Activated naive CD4-positive, alpha-beta T cell treated with anti-CD3 and anti-CD28 coated beads, Interleukin-2, amount 10 ng/mL, durations not matched to agents 7 days and 5 days (primary cell): ENCODE measurements around the gene USH2A.

Source experiments
- CTCF ChIA-PET: fragments of 350-600 bp; sonication (Branson Sonifier 250); formaldehyde crosslinking; loops from one replicate; lab custom pipeline; 2021; ENCODE audit warnings: antibody characterized with exemption; lab: Charles Lee
- DNase-seq: peaks from one replicate; pipeline ENCODE4 v3.0.0-alpha.2; 2020
- H3K27ac Mint-ChIP-seq: one replicate; pipeline ENCODE4 v1.8.0; 2021; ENCODE audit warnings: mild to moderate bottlenecking, moderate library complexity, mixed read lengths
- H3K27me3 Mint-ChIP-seq: one replicate; pipeline ENCODE4 v1.8.0; 2021; ENCODE audit warnings: mild to moderate bottlenecking, mixed read lengths
- H3K36me3 Mint-ChIP-seq: one replicate; pipeline ENCODE4 v1.8.0; 2021; ENCODE audit warnings: mixed read lengths
- H3K4me1 Mint-ChIP-seq: one replicate; pipeline ENCODE4 v1.8.0; 2021; ENCODE audit warnings: mixed read lengths
- H3K4me3 Mint-ChIP-seq: one replicate; pipeline ENCODE4 v1.8.0; 2021; ENCODE audit warnings: mild to moderate bottlenecking, moderate library complexity, mixed read lengths
- H3K9me3 Mint-ChIP-seq: one replicate; pipeline ENCODE4 v1.8.0; 2021; ENCODE audit warnings: mixed read lengths

The USH2A gene

GRCh38 chr1:215889871-215890270, 533.4 kb downstream of the USH2A start:
- DNase-seq = no peak
- Mint-ChIP-seq H3K4me3 (no peak overlapping the region), H3K27ac (no peak overlapping the region), H3K9me3 (no peaks in the 10 kb centered on the region), H3K4me1 (no peaks in the 10 kb centered on the region), H3K36me3 (no peaks in the 10 kb centered on the region), H3K27me3 (no peaks in the 10 kb centered on the region)
- CTCF ChIA-PET = no interaction called here

DNA sequence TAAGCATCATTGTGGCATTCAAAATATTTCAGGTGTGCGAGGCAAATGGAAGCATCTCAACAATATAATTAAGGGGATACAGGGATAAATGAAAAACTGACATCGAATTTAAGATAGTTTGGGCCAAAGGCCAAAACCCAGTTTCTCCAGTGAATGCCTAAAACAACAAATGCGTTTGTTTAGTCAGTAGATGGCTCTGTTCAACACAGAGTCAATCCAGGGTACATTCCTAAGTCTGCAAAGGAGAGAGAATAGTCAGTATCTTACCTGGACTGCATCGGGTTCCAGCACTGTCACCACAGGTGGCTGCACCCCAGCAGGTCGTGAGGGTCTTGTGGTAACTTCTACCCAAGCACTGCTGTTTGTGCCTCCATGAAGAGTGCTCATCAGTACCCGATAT, 535.1 kb downstream of the USH2A start:
- no peak for DNase-seq
- H3K27ac Mint-ChIP-seq = no peak overlapping the region
- H3K4me1 Mint-ChIP-seq = no peaks in the 10 kb centered on the region
- CTCF ChIA-PET = no interaction called here
- no peaks in the 10 kb centered on the region for H3K36me3 Mint-ChIP-seq
- H3K4me3 Mint-ChIP-seq = no peak overlapping the region
- H3K27me3 Mint-ChIP-seq = no peaks in the 10 kb centered on the region
- H3K9me3 Mint-ChIP-seq = no peaks in the 10 kb centered on the region

GRCh38 chr1:215887627-215888026, 535.6 kb downstream of the USH2A start:
- no peaks in the 10 kb centered on the region for H3K27me3 Mint-ChIP-seq
- no peaks in the 10 kb centered on the region for H3K36me3 Mint-ChIP-seq
- no peak overlapping the region for H3K27ac Mint-ChIP-seq
- no peak for DNase-seq
- no peaks in the 10 kb centered on the region for H3K9me3 Mint-ChIP-seq
- no peaks in the 10 kb centered on the region for H3K4me1 Mint-ChIP-seq
- H3K4me3 Mint-ChIP-seq = no peak overlapping the region
- CTCF ChIA-PET = no interaction called here

DNA sequence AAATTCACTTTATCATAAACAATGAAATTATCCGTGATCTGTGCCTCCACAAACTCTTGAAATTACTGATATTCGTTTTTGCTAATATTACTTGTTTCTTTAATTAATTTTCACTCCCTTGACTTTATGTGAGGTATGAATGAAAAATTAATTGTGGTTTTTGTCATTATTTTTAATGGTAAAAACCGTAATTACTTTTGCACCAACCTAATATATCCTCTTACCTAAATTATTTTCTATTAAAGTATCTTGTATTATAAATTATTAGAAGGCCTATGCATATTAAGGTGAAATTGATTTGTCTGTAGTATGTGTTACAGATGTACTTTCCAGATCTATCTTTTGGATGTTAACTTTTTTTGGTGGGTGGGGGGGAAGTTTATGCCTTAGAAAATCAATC, 540.2 kb downstream of the USH2A start:
- no peaks in the 10 kb centered on the region for H3K9me3 Mint-ChIP-seq
- no peak overlapping the region for H3K27ac Mint-ChIP-seq
- H3K4me3 Mint-ChIP-seq = no peak overlapping the region
- DNase-seq = no peak
- no peaks in the 10 kb centered on the region for H3K27me3 Mint-ChIP-seq
- no peaks in the 10 kb centered on the region for H3K36me3 Mint-ChIP-seq
- no peaks in the 10 kb centered on the region for H3K4me1 Mint-ChIP-seq
- CTCF ChIA-PET = no interaction called here

- H3K36me3 Mint-ChIP-seq = no peaks in the 10 kb centered on the region
- H3K9me3 Mint-ChIP-seq = no peaks in the 10 kb centered on the region
- H3K27me3 Mint-ChIP-seq = no peaks in the 10 kb centered on the region
- no peak overlapping the region for H3K27ac Mint-ChIP-seq
- H3K4me3 Mint-ChIP-seq = no peak overlapping the region
- no peak for DNase-seq
- no peaks in the 10 kb centered on the region for H3K4me1 Mint-ChIP-seq
- CTCF ChIA-PET = no interaction called here
Observed at GRCh38 chr1:215878843-215879242, 544.4 kb downstream of the USH2A start.

DNA sequence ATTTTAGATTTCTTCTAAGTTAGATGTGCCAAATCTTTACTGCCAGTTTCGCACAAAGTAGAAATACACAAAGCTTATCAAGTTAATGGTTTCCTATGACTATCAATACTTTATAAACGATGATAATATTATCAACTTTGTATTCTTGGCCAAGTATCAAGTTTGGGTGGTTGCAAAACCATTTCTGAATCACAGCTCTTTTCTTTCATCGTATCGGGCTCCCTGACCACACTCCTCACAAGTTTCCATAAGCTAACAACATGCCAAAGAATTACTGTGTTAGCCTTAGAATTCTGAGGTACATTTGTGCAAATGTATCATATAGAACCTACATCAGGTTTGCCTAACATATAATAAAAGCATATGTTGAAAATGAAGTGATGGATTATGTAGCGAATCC, 545.1 kb downstream of the USH2A start:
- no peaks in the 10 kb centered on the region for H3K36me3 Mint-ChIP-seq
- H3K4me3 Mint-ChIP-seq = no peak overlapping the region
- CTCF ChIA-PET = no interaction called here
- H3K27me3 Mint-ChIP-seq = no peaks in the 10 kb centered on the region
- H3K4me1 Mint-ChIP-seq = no peaks in the 10 kb centered on the region
- H3K27ac Mint-ChIP-seq = no peak overlapping the region
- no peaks in the 10 kb centered on the region for H3K9me3 Mint-ChIP-seq
- DNase-seq = no peak

DNA sequence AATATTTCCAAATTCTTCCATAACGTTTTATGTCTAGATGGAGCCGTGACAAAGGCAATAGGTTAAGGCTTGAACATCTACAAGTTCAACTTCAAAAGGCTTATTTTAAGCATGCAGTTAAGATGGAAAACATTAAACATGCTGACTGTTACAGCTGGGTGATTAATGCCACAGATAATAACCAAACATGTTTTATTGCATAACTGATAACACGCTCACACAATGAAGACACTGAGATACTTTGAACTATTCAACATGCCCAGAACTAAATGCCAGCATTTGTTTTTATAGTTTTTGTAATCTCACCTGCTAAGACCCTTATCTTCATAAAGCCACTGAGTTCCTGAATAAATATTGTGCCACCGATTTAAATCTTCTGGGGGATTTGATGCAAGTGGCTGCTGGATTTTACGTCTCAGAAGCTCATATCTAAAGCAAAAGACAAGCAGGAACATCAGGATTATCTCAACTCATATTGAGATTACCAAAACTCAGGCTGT, 545.7 kb downstream of the USH2A start:
- Mint-ChIP-seq H3K9me3 (no peaks in the 10 kb centered on the region), H3K27me3 (no peaks in the 10 kb centered on the region), H3K36me3 (no peaks in the 10 kb centered on the region), H3K4me1 (no peaks in the 10 kb centered on the region), H3K4me3 (no peak overlapping the region), H3K27ac (no peak overlapping the region)
- no peak for DNase-seq
- CTCF ChIA-PET = no interaction called here

DNA sequence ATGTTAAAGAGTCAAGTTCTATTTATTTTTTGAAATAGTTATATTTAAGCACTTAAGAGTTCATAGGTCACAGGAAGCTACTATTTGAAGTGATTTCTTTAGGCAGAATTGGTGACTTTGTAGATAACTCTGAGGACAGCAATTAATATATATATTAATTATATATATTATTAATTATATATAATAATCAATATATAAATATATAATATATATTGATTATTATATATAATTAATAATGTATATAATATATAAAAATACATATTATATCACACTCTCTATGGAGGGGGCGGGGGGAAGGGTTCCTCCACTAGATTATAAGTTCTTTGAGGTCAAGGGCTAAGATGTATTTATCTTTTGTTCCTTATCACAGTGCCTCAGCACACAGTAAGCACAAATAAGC, 547.5 kb downstream of the USH2A start:
- Mint-ChIP-seq H3K27me3 (no peaks in the 10 kb centered on the region), H3K9me3 (no peaks in the 10 kb centered on the region), H3K27ac (no peak overlapping the region), H3K4me3 (no peak overlapping the region), H3K4me1 (no peaks in the 10 kb centered on the region), H3K36me3 (no peaks in the 10 kb centered on the region)
- CTCF ChIA-PET = no interaction called here
- DNase-seq = no peak

- Mint-ChIP-seq H3K36me3 (no peaks in the 10 kb centered on the region), H3K4me1 (no peaks in the 10 kb centered on the region), H3K27me3 (no peaks in the 10 kb centered on the region), H3K4me3 (no peak overlapping the region), H3K27ac (no peak overlapping the region), H3K9me3 (no peaks in the 10 kb centered on the region)
- no peak for DNase-seq
- CTCF ChIA-PET = no interaction called here
Observed at GRCh38 chr1:215875236-215875635, 548.0 kb downstream of the USH2A start.

GRCh38 chr1:215872658-215873057, 550.6 kb downstream of the USH2A start:
- Mint-ChIP-seq H3K36me3 (no peaks in the 10 kb centered on the region), H3K27ac (no peak overlapping the region), H3K27me3 (no peaks in the 10 kb centered on the region), H3K4me3 (no peak overlapping the region), H3K9me3 (peaks cover 1% of the 10 kb centered on the region), H3K4me1 (no peaks in the 10 kb centered on the region)
- CTCF ChIA-PET = no interaction called here
- no peak for DNase-seq

DNA sequence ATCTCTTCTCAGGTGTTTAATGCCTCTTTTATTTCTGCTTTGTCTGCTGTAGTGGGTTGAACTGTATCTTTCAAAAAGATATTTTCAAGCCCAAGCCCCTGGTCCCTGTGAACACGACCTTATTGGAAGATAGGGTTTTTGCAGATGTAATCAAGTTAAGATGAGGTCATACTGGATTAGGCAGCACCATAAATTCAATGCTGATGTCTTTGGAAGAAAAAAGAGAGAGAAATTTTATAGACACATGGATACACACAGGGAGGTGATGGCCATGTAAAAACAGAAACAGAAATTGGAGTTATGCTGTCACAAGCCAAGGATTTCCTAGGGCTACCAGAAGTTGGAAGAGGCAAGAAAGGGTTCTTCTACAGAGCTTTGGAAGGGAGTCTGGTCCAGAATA, 554.7 kb downstream of the USH2A start:
- Mint-ChIP-seq H3K4me3 (no peak overlapping the region), H3K27ac (no peak overlapping the region), H3K36me3 (no peaks in the 10 kb centered on the region), H3K4me1 (no peaks in the 10 kb centered on the region), H3K9me3 (peaks cover 4% of the 10 kb centered on the region), H3K27me3 (no peaks in the 10 kb centered on the region)
- CTCF ChIA-PET = no interaction called here
- no peak for DNase-seq

GRCh38 chr1:215865060-215865459, 558.2 kb downstream of the USH2A start:
- CTCF ChIA-PET = no interaction called here
- Mint-ChIP-seq H3K9me3 (peaks cover 5% of the 10 kb centered on the region), H3K36me3 (no peaks in the 10 kb centered on the region), H3K4me1 (no peaks in the 10 kb centered on the region), H3K27ac (no peak overlapping the region), H3K27me3 (no peaks in the 10 kb centered on the region), H3K4me3 (no peak overlapping the region)
- no peak for DNase-seq

DNA sequence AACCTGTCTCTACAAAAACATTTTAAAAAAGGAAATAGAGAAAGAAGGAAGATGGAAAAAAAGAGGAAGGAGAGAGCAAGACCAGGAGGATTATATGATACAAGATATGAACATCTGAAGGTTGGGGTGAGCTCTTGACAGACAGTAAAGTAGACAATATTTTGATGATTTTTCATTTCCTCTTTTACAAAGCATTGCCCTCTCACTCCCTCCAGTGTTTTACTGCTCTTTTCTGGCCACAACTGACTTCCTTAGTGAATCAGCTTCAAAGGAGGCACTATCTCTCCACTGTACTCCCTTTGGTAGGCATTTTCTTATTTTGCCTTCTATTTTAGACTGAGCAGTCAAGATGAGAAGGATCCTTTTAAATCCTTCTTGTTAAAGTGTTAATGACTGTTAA, 559.5 kb downstream of the USH2A start:
- DNase-seq = no peak
- H3K9me3 Mint-ChIP-seq = peaks cover 7% of the 10 kb centered on the region
- H3K36me3 Mint-ChIP-seq = no peaks in the 10 kb centered on the region
- H3K4me3 Mint-ChIP-seq = no peak overlapping the region
- CTCF ChIA-PET = no interaction called here
- no peak overlapping the region for H3K27ac Mint-ChIP-seq
- H3K4me1 Mint-ChIP-seq = no peaks in the 10 kb centered on the region
- no peaks in the 10 kb centered on the region for H3K27me3 Mint-ChIP-seq

GRCh38 chr1:215860833-215861232, 562.4 kb downstream of the USH2A start:
- Mint-ChIP-seq H3K4me3 (no peak overlapping the region), H3K27ac (no peak overlapping the region), H3K36me3 (no peaks in the 10 kb centered on the region), H3K4me1 (no peaks in the 10 kb centered on the region), H3K9me3 (peaks cover 15% of the 10 kb centered on the region), H3K27me3 (no peaks in the 10 kb centered on the region)
- DNase-seq = no peak
- CTCF ChIA-PET = no interaction called here

DNA sequence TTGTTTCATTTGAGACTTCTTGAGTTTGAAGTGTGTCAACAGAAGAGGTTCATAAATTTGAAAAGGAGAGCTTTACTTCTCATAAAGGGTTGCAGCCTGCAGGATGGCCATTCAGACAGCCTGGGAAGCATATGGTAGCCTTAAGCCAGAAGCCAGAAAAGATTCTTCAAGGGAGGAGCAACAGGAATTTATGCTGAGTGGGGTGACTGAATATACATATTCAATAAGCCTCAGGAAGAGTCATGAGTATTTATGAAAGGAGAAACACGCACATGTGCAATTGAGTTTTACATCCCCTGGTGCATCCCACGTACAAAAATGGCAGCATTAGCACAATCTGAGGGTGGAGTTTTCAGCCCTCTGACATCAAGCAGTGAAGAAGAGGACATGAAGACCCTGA, 565.9 kb downstream of the USH2A start:
- Mint-ChIP-seq H3K27ac (no peak overlapping the region), H3K4me3 (no peak overlapping the region), H3K4me1 (no peaks in the 10 kb centered on the region), H3K27me3 (no peaks in the 10 kb centered on the region), H3K36me3 (no peaks in the 10 kb centered on the region), H3K9me3 (peaks cover 20% of the 10 kb centered on the region)
- DNase-seq = no peak
- CTCF ChIA-PET = no interaction called here

DNA sequence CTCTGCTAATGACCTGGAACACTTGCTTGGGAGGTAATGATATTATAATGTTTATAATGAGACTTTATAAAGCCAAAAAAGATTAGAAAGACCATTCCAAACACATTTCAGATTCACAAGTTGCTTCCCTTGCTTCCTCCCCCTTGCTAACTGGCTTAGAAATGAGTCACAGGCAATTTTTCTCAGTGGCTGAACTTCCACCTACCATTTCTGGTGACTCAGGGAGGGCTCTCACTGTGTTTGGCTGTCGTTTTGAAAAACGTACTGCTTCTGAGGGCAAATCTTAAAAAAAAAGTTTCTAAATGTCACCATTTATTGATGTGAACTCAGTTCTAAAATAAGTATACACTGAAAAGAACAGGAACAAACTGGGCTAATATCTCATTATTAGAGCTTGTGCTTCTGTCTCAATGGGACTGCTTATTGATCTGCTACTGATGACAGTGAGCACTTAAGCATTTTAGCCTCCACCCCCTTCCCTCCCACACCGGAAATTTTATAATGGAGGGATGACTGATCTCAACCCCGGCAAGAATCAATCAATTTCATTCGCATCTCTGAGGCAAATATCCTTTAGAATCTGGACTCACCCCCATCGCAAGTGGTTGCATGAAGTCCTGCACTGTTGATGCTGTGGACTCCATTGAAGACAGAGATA, 577.9 kb downstream of the USH2A start:
- no peaks in the 10 kb centered on the region for H3K27me3 Mint-ChIP-seq
- no peak overlapping the region for H3K4me3 Mint-ChIP-seq
- CTCF ChIA-PET = no interaction called here
- H3K27ac Mint-ChIP-seq = no peak overlapping the region
- peaks cover 9% of the 10 kb centered on the region for H3K9me3 Mint-ChIP-seq
- no peaks in the 10 kb centered on the region for H3K36me3 Mint-ChIP-seq
- no peak for DNase-seq
- no peaks in the 10 kb centered on the region for H3K4me1 Mint-ChIP-seq
